HCT116 (cell line): ENCODE results near the gene THRA. TPM values are rescaled to one million over a fixed set of nuclear protein-coding genes. Genes with fewer than 3 reads are reported as not detected.

ENCODE experiments used
- ATAC-seq: fragments of 200-7000 bp; cut with Tn5 transposase; 2 replicates; pipeline ENCODE4 v1.9.1; 2020; ENCODE audit warnings: mild to moderate bottlenecking, moderate library complexity
- BruUV-seq: library from RNA; stranded (reverse); fragments of 400-500 nt; replicated peaks from 2 replicates; lab custom pipeline; 2021; lab: Mats Ljungman, UMichigan
- CTCF ChIA-PET: fragments of 300-600 bp; sonication (Branson Sonifier 250); formaldehyde crosslinking; loops from one replicate; lab custom pipeline; 2021; ENCODE audit warnings: antibody characterized with exemption; lab: Charles Lee
- POLR2A ChIA-PET: fragments of 300-600, 350-600 bp; sonication (Branson Sonifier 250); formaldehyde crosslinking; loops from one replicate; lab custom pipeline; 2021; ENCODE audit warnings: antibody characterized with exemption; lab: Charles Lee
- RAD21 ChIA-PET, 2 experiments: fragments of 300-600 bp; sonication (Branson Sonifier 250); formaldehyde crosslinking; loops; one replicate each; lab custom pipeline; 2023; ENCODE audit warnings: low total read pairs in 2 of 2; ENCODE audit not compliant: uncharacterized antibody in 2 of 2, unreplicated experiment in 2 of 2, low non-redundant PET in 1 of 2; lab: Charles Lee
- DNase-seq: peaks from one replicate; pipeline ENCODE4 v3.0.0-alpha.2; 2010; ENCODE audit warnings: low read depth, low spot score
- H2AFZ ChIP-seq: fragments of 200-600 bp; shearing (Covaris generic), sonication (generic); 2 replicates; pipeline ENCODE4 v1.6.1; 2017; ENCODE audit warnings: low read depth, mixed run types, mixed read lengths, antibody characterized with exemption, low read length; ENCODE audit not compliant: poor library complexity, severe bottlenecking
- H3K27ac ChIP-seq: 2 replicates; pipeline ENCODE4 v1.5.1; 2012; ENCODE audit warnings: low read depth, low read length
- H3K27me3 ChIP-seq: fragments of 200-600 bp; sonication (generic); 2 replicates; pipeline ENCODE4 v1.6.1; 2016; ENCODE audit warnings: mixed run types, low read length, mixed read lengths; ENCODE audit not compliant: insufficient read depth
- H3K36me3 ChIP-seq, 2 experiments: fragments of 200-500 bp in 1 of 2; fragments of 200-600 bp in 1 of 2; sonication (Bioruptor generic) in 1 of 2; sonication (generic) in 1 of 2; 2 replicates each; pipeline versions ENCODE4 v1.5.1 to v1.6.1; 2014 to 2016; ENCODE audit warnings: low read length in 2 of 2, inconsistent platforms in 1 of 2, mixed read lengths in 1 of 2, mixed run types in 1 of 2; ENCODE audit not compliant: insufficient read depth in 2 of 2, control insufficient read depth in 1 of 2
- H3K4me1 ChIP-seq, 2 experiments: fragments of 200-600 bp in 1 of 2; sonication (generic) in 1 of 2; 2 replicates each; pipeline versions ENCODE4 v1.5.1 to v1.6.1; 2012 to 2017; ENCODE audit warnings: low read length in 2 of 2, inconsistent platforms in 1 of 2, mild to moderate bottlenecking in 1 of 2, mixed read lengths in 1 of 2, mixed run types in 1 of 2, moderate library complexity in 1 of 2; ENCODE audit not compliant: insufficient read depth in 2 of 2, control insufficient read depth in 1 of 2
- H3K4me2 ChIP-seq: fragments of 200-600 bp; sonication (generic); 2 replicates; pipeline ENCODE4 v1.6.1; 2017; ENCODE audit warnings: mixed run types, low read length, mixed read lengths
- H3K4me3 ChIP-seq, 2 experiments: fragments of 200-600 bp in 1 of 2; sonication (generic) in 1 of 2; replicated peaks in 1 of 2; 2 replicates each; pipeline ENCODE4 v1.5.1; 2011 to 2016; ENCODE audit warnings: low read length in 2 of 2, control low read depth in 1 of 2, low read depth in 1 of 2, mild to moderate bottlenecking in 1 of 2, mixed read lengths in 1 of 2, mixed run types in 1 of 2
- H3K79me2 ChIP-seq: fragments of 200-600 bp; sonication (generic); 2 replicates; pipeline ENCODE4 v1.6.1; 2017; ENCODE audit warnings: mild to moderate bottlenecking, mixed run types, low read length, moderate library complexity, mixed read lengths; ENCODE audit not compliant: insufficient read depth
- H3K9ac ChIP-seq: fragments of 200-600 bp; sonication (generic); 2 replicates; pipeline ENCODE4 v1.6.1; 2016; ENCODE audit warnings: low read length, mixed read lengths
- H3K9me2 ChIP-seq: fragments of 200-600 bp; sonication (generic), shearing (Covaris generic); 2 replicates; pipeline ENCODE4 v1.6.1; 2017; ENCODE audit warnings: mixed run types, mild to moderate bottlenecking, moderate library complexity; ENCODE audit not compliant: insufficient read depth
- H3K9me3 ChIP-seq, 2 experiments: fragments of 200-500 bp in 1 of 2; fragments of 200-600 bp in 1 of 2; sonication (Bioruptor generic) in 1 of 2; sonication (generic) in 1 of 2; 2 replicates each; pipeline ENCODE4 v1.6.1; 2014 to 2017; ENCODE audit warnings: low read length in 2 of 2, mixed read lengths in 2 of 2, inconsistent platforms in 1 of 2, low read depth in 1 of 2, mild to moderate bottlenecking in 1 of 2, mixed run types in 1 of 2, moderate library complexity in 1 of 2; ENCODE audit not compliant: control insufficient read depth in 1 of 2, insufficient read depth in 1 of 2
- H4K20me1 ChIP-seq: fragments of 200-600 bp; sonication (generic), shearing (Covaris generic); 2 replicates; pipeline ENCODE4 v1.6.1; 2017; ENCODE audit warnings: mixed run types, mild to moderate bottlenecking, moderate library complexity; ENCODE audit not compliant: insufficient read depth
- CBX3 ChIP-seq: IDR thresholded peaks from 2 replicates; pipeline ENCODE4 v1.6.1; 2012; ENCODE audit warnings: low read depth
- POLR2AphosphoS5 ChIP-seq: IDR thresholded peaks from 2 replicates; pipeline ENCODE4 v1.6.1; 2011; ENCODE audit warnings: mild to moderate bottlenecking, low read depth, low read length, moderate library complexity
- RAD21 ChIP-seq: IDR thresholded peaks from 2 replicates; pipeline ENCODE4 v1.6.1; 2012; ENCODE audit warnings: low read depth, mild to moderate bottlenecking
- SIN3A ChIP-seq: IDR thresholded peaks from 2 replicates; pipeline ENCODE4 v1.6.1; 2012; ENCODE audit warnings: low read depth
- SP1 ChIP-seq: IDR thresholded peaks from 2 replicates; pipeline ENCODE4 v1.6.1; 2012; ENCODE audit warnings: low read depth
- SRF ChIP-seq: IDR thresholded peaks from 2 replicates; pipeline ENCODE4 v1.6.1; 2012; ENCODE audit warnings: low read depth
- TCF7L2 ChIP-seq: IDR thresholded peaks from 2 replicates; pipeline ENCODE4 v1.7.0; 2011; ENCODE audit warnings: borderline replicate concordance, inconsistent platforms; ENCODE audit not compliant: insufficient read depth, insufficient read length; ENCODE audit errors: extremely low read depth
- ZFX ChIP-seq: fragments of 450-650 bp; IDR thresholded peaks from 2 replicates; pipeline ENCODE4 v1.6.1; 2017
- intact Hi-C: fragments of 100-400 bp; cut with micrococcal nuclease; formaldehyde crosslinking; loops from 2 replicates; pipeline ENCODE4 v1.10.0; 2022
- total RNA-seq: library from RNA; stranded (reverse); gene quantifications from one replicate; pipeline ENCODE4 v1.2.1, GENCODE V29; 2021; ENCODE audit not compliant: unreplicated experiment
- TF ChIP-seq, protein P1 (sequence below): IDR thresholded peaks from 2 replicates; pipeline ENCODE4 v1.6.1; 2012
- TF ChIP-seq, protein P2 (sequence below), 3 experiments: fragments of 200-600 bp in 1 of 3; sonication (generic) in 1 of 3; IDR thresholded peaks in 2 of 3; conservative IDR thresholded peaks in 1 of 3; 2 replicates each; pipeline ENCODE4 v1.5.1; 2012 to 2017; ENCODE audit warnings: low read depth in 2 of 3, low read length in 2 of 3, antibody characterized with exemption in 1 of 3, borderline replicate concordance in 1 of 3, control low read depth in 1 of 3, mild to moderate bottlenecking in 1 of 3, mixed read lengths in 1 of 3, mixed run types in 1 of 3, moderate library complexity in 1 of 3; ENCODE audit not compliant: insufficient read depth in 1 of 3
- TF ChIP-seq, protein P3 (sequence below): IDR thresholded peaks from 2 replicates; pipeline ENCODE4 v1.6.1; 2011; ENCODE audit warnings: mild to moderate bottlenecking, low read length, moderate library complexity; ENCODE audit not compliant: insufficient replicate concordance; ENCODE audit errors: extremely low read depth

Gene THRA
- total RNA-seq, 1 experiment from 2014 or later, result 23.3 TPM

DNA sequence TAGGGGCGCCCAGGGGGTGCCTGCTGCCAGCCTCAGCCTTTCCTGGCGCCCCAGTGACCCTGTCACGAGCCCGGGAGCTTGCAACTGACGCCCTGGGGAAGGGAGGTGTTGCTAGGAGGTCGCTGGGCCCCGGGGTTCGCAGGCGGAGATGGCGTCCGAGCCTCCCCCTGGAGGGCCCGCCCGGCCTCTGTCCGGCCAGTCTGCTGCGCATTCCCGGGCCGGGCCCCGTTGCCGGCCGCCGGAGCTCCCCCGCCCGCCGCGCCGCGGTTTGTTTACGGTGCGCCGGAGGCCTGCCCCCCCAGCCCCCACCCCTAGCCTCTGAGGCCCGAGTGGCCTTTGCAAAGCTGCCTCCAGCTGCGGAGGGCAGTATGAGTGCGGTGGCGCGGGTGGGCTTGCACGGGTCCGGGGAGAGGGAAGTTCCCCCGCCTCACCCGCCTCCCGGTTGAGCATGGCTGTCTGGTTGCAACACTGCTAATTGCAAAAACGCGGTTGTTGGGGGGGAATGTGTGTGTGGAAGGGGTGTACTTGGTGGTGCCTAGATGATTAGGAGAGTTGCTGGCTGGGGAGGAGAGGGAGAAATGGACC lies 514 bp downstream of the THRA start:
- TF ChIP-seq SRF, result no peak
- TF ChIP-seq SP1, result no peak
- TF ChIP-seq SIN3A, result no peak
- TF ChIP-seq, protein P1, sequence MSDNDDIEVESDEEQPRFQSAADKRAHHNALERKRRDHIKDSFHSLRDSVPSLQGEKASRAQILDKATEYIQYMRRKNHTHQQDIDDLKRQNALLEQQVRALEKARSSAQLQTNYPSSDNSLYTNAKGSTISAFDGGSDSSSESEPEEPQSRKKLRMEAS, result no peak
- TF ChIP-seq, protein P2, sequence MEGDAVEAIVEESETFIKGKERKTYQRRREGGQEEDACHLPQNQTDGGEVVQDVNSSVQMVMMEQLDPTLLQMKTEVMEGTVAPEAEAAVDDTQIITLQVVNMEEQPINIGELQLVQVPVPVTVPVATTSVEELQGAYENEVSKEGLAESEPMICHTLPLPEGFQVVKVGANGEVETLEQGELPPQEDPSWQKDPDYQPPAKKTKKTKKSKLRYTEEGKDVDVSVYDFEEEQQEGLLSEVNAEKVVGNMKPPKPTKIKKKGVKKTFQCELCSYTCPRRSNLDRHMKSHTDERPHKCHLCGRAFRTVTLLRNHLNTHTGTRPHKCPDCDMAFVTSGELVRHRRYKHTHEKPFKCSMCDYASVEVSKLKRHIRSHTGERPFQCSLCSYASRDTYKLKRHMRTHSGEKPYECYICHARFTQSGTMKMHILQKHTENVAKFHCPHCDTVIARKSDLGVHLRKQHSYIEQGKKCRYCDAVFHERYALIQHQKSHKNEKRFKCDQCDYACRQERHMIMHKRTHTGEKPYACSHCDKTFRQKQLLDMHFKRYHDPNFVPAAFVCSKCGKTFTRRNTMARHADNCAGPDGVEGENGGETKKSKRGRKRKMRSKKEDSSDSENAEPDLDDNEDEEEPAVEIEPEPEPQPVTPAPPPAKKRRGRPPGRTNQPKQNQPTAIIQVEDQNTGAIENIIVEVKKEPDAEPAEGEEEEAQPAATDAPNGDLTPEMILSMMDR (IDR thresholded peaks at IDR 0.05 in 2 of 3, conservative IDR thresholded peaks at IDR 0.05 in 1 of 3; ENCODE audit: borderline replicate concordance in 1 of 3, insufficient read depth in 1 of 3, low read depth in 2 of 3, low read length in 2 of 3), result no peak
- TF ChIP-seq TCF7L2, result no peak
- no peak for TF ChIP-seq CBX3
- TF ChIP-seq ZFX, result peak; percentile 48; the same call in 1 of the 2 replicates
- no peak for TF ChIP-seq RAD21
- TF ChIP-seq, protein P3, sequence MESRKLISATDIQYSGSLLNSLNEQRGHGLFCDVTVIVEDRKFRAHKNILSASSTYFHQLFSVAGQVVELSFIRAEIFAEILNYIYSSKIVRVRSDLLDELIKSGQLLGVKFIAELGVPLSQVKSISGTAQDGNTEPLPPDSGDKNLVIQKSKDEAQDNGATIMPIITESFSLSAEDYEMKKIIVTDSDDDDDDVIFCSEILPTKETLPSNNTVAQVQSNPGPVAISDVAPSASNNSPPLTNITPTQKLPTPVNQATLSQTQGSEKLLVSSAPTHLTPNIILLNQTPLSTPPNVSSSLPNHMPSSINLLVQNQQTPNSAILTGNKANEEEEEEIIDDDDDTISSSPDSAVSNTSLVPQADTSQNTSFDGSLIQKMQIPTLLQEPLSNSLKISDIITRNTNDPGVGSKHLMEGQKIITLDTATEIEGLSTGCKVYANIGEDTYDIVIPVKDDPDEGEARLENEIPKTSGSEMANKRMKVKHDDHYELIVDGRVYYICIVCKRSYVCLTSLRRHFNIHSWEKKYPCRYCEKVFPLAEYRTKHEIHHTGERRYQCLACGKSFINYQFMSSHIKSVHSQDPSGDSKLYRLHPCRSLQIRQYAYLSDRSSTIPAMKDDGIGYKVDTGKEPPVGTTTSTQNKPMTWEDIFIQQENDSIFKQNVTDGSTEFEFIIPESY, result no peak
- 0 out of 2 replicates have a peak, but pooled peaks have one; percentile 15 for TF ChIP-seq POLR2AphosphoS5
- no TSS peak for BruUV-seq
- Histone ChIP-seq H4K20me1 (no peaks in the 10 kb centered on the region), H3K4me2 (peak overlapping the region; percentile 96), H3K27me3 (no peaks in the 10 kb centered on the region), H3K79me2 (no peaks in the 10 kb centered on the region), H2AFZ (peak overlapping the region; percentile 78), H3K36me3 (no peaks in the 10 kb centered on the region), H3K9me2 (no peaks in the 10 kb centered on the region), H3K4me3 (peak overlapping the region; percentile 81 to 92), H3K4me1 (peaks cover 32 to 43% of the 10 kb centered on the region in 2 experiments), H3K27ac (peak overlapping the region; percentile 88), H3K9ac (peak overlapping the region; percentile 82), H3K9me3 (no peaks in the 10 kb centered on the region)
- CTCF ChIA-PET, result interaction anchor here (0.6 to 4.6 kb wide), 2 partner anchors 12 to 36 kb away, joined by 3 to 36 read pairs; no protein-coding TSS in a partner anchor
- POLR2A ChIA-PET, result interaction anchor here (0.9 to 1.9 kb wide), 2 partner anchors 8 to 37 kb away, joined by 5 to 6 read pairs; partner anchors contain the start of gene NR1D1
- intact Hi-C loops, result no loop called here
- DNase-seq (no peak), ATAC-seq (peak; percentile 74)
- RAD21 ChIA-PET, result interaction anchor here in 1 of 2 experiments (0.9 kb wide), 1 partner anchor 50 kb away, joined by 3 read pairs; no protein-coding TSS in a partner anchor
